AG10803 (cell line): ENCODE results near the gene MAN1A1.

Experiments
- DNase-seq: peaks from one replicate; pipeline ENCODE4 v3.0.0; 2010; ENCODE audit warnings: low read depth
- H3K4me3 ChIP-seq: 2 replicates; pipeline ENCODE4 v1.5.1; 2011; ENCODE audit warnings: mild to moderate bottlenecking, low read length, control low read depth
- TF ChIP-seq, protein P1 (sequence below): conservative IDR thresholded peaks from 2 replicates; pipeline ENCODE4 v1.5.1; 2011; ENCODE audit warnings: mild to moderate bottlenecking, low read length, control low read depth, inconsistent platforms

Gene MAN1A1

GRCh38 chr6:119327810-119328209 is 21.8 kb downstream of the MAN1A1 start:
- TF ChIP-seq, protein P1, sequence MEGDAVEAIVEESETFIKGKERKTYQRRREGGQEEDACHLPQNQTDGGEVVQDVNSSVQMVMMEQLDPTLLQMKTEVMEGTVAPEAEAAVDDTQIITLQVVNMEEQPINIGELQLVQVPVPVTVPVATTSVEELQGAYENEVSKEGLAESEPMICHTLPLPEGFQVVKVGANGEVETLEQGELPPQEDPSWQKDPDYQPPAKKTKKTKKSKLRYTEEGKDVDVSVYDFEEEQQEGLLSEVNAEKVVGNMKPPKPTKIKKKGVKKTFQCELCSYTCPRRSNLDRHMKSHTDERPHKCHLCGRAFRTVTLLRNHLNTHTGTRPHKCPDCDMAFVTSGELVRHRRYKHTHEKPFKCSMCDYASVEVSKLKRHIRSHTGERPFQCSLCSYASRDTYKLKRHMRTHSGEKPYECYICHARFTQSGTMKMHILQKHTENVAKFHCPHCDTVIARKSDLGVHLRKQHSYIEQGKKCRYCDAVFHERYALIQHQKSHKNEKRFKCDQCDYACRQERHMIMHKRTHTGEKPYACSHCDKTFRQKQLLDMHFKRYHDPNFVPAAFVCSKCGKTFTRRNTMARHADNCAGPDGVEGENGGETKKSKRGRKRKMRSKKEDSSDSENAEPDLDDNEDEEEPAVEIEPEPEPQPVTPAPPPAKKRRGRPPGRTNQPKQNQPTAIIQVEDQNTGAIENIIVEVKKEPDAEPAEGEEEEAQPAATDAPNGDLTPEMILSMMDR, result no peak
- DNase-seq, result no peak
- H3K4me3 ChIP-seq, result no peak overlapping the region

DNA sequence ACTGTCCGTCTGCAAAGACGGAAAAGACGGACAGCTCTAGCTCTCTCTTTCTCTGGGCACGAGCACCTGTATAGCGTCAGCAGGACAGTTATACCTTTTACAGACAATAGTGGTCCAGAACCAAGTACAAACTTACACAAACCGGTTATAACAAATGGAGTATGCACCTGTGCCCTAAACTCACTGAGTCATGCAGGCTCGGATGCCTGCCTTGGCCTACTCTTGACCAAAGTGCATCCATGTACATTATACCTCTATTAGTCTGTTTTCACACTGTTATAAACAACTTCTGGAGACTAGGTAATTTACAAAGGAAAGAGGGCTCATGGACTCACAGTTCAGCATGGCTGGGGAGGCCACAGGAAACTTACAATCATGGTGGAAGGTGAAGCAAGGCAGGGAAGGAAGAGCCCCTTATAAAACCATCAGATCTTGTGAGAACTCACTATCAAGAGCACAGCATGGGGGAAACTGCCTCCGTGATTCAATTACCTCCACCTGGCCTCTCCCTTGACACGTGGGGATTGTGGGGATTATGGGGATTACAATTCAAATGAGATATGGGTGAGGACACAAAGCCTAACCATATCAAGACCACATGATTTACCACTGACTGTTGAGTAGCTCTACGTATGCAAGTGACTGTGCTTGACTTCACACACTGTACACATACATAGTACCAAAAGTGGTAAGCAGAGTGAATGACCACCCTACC is 23.1 kb downstream of the MAN1A1 start:
- no peak overlapping the region for H3K4me3 ChIP-seq
- no peak for DNase-seq
- TF ChIP-seq, protein P1, result no peak

GRCh38 chr6:119325559-119326265 is 23.8 kb downstream of the MAN1A1 start:
- no peak for DNase-seq
- TF ChIP-seq, protein P1, result no peak
- no peak overlapping the region for H3K4me3 ChIP-seq

GRCh38 chr6:119324718-119325117 is 24.8 kb downstream of the MAN1A1 start:
- TF ChIP-seq, protein P1, result no peak
- no peak overlapping the region for H3K4me3 ChIP-seq
- no peak for DNase-seq

- TF ChIP-seq, protein P1, result no peak
- no peak for DNase-seq
- H3K4me3 ChIP-seq, result no peak overlapping the region
Observed at GRCh38 chr6:119323931-119324330, 25.6 kb downstream of the MAN1A1 start.

GRCh38 chr6:119323478-119323877 is 26.1 kb downstream of the MAN1A1 start:
- TF ChIP-seq, protein P1, result no peak
- H3K4me3 ChIP-seq, result no peak overlapping the region
- DNase-seq, result no peak

DNA sequence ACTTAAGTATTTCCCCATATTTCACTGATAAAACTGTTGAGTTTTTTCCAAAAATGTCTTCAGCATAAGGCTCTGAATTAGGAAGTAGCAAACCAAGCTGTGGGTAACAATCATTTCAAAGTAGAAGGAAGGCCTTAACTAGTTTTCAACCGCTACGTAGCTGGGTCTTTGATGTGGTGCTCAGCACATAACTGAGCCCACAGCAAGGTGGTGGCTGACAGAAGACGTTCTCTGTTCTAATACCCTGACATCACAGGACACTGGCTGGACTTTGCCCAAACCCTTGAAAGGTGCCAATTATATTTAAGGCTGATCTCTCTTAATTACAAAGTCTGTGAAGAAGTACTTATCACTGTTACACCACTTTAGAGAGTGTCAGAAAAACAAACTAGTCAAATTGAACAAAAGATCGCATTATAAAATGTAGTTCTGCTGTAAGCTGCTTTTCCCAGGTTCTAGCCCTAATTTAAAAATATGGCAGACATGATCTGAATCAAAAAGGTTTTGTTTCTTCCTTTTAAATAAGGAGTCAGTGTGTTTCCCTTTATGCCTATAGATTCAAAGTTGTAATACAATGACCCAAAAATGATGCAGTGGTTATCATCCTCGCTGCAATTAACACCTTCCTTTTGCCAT is 26.7 kb downstream of the MAN1A1 start:
- H3K4me3 ChIP-seq, result no peak overlapping the region
- TF ChIP-seq, protein P1, result no peak
- no peak for DNase-seq
